ENCODE data around the gene ZNF511.

Gene ZNF511

DNA sequence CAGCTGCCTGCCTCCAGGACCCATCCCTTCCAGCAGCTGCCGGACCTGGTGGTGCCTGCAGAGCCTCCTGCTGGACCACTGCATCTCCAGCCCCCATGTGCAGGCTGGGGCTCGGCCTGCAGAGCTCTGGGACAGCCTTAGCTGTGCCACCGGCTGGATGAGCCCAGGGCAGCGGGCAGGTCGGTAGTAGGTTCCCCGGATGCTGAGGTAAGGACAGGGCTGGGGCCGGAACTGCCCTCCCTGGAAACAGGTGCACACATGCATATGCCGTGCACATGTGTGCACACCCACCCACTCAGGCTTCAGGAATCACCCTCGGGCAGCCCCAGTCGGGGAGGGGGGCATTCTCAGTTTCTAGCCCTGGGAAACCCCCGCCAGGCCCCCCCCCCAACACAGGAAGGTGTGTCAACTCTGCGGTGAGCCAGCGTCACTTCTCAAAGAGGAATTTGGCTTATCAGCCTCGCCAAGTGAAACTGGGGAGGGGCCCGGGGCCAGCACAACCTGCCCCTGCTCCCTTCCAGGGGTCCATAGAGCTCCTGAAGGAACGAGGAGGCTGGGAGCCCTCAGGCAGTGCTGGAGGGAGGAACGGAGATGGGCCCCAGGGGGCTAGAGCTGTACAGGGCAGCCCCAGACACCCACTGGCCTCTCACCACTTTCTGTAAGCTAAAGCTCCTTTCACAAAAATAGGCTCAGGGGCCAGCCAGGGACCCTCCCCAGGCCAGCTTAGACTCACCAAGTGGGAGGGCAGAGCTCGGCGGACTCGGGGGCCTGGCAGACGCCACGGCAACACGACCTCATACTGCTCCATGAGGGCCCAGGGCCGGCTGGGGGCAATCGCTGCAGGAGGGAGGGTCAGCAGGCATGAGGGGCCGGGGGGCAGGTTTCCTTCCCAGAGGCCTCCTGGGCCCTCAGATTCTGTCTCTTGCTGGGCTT lies 33.7 kb upstream of the ZNF511 start:
- TF ChIP-seq, protein P1, sequence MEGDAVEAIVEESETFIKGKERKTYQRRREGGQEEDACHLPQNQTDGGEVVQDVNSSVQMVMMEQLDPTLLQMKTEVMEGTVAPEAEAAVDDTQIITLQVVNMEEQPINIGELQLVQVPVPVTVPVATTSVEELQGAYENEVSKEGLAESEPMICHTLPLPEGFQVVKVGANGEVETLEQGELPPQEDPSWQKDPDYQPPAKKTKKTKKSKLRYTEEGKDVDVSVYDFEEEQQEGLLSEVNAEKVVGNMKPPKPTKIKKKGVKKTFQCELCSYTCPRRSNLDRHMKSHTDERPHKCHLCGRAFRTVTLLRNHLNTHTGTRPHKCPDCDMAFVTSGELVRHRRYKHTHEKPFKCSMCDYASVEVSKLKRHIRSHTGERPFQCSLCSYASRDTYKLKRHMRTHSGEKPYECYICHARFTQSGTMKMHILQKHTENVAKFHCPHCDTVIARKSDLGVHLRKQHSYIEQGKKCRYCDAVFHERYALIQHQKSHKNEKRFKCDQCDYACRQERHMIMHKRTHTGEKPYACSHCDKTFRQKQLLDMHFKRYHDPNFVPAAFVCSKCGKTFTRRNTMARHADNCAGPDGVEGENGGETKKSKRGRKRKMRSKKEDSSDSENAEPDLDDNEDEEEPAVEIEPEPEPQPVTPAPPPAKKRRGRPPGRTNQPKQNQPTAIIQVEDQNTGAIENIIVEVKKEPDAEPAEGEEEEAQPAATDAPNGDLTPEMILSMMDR (IDR thresholded peaks at IDR 0.05; ENCODE audit: low read depth, low read length): peak; percentile 24
- DNase-seq (ENCODE audit: low read depth, low spot score): no peak

GRCh38 chr10:133275684-133276092 lies 33.0 kb upstream of the ZNF511 start:
- TF ChIP-seq, protein P1 (IDR thresholded peaks at IDR 0.05; ENCODE audit: low read depth, low read length): no peak
- no peak for DNase-seq (ENCODE audit: low read depth, low spot score)
- in situ Hi-C loops (cut with HindIII; ENCODE audit: low sequenced_read_pairs): no loop called here
- H3K4me3 ChIP-seq (ENCODE audit: low read depth, low read length): no peak overlapping the region

More for the DNA sequence above, 33.7 kb upstream of the ZNF511 start:
- in situ Hi-C loops (cut with HindIII; ENCODE audit: low sequenced_read_pairs): no loop called here
- no peak overlapping the region for H3K4me3 ChIP-seq (ENCODE audit: low read depth, low read length)

DNA sequence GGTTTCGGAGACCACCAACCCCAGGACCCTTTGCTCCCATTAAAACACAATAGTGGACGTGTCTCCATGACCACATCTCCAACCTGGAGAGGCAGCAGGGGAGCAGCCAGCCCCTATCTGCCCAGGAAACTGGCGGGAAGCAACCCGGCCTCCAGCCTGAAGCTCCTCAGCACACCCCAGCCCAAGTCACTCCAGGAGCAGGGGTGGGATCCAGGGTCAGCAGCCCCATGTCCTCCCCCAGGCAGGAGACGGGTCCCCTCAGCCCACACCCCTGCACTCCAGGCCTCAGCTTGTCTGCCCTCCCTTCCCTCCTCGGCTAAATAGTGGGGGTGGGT lies 32.6 kb upstream of the ZNF511 start:
- H3K4me3 ChIP-seq (ENCODE audit: low read depth, low read length): no peak overlapping the region
- no peak for DNase-seq (ENCODE audit: low read depth, low spot score)
- TF ChIP-seq, protein P1 (IDR thresholded peaks at IDR 0.05; ENCODE audit: low read depth, low read length): no peak
- in situ Hi-C loops (cut with HindIII; ENCODE audit: low sequenced_read_pairs): no loop called here

GRCh38 chr10:133276435-133277201 lies 32.1 kb upstream of the ZNF511 start, which contains the start of gene ADAM8:
ADAM8 (minus strand) TSS chr10:133276868; CDS start chr10:133276817, 51 bp downstream.
- no peak for DNase-seq (ENCODE audit: low read depth, low spot score)
- TF ChIP-seq, protein P1 (IDR thresholded peaks at IDR 0.05; ENCODE audit: low read depth, low read length): no peak
- no peak within 1 kb of the TSS for H3K4me3 ChIP-seq (ENCODE audit: low read depth, low read length)
- in situ Hi-C loops (cut with HindIII; ENCODE audit: low sequenced_read_pairs): no loop called here

DNA sequence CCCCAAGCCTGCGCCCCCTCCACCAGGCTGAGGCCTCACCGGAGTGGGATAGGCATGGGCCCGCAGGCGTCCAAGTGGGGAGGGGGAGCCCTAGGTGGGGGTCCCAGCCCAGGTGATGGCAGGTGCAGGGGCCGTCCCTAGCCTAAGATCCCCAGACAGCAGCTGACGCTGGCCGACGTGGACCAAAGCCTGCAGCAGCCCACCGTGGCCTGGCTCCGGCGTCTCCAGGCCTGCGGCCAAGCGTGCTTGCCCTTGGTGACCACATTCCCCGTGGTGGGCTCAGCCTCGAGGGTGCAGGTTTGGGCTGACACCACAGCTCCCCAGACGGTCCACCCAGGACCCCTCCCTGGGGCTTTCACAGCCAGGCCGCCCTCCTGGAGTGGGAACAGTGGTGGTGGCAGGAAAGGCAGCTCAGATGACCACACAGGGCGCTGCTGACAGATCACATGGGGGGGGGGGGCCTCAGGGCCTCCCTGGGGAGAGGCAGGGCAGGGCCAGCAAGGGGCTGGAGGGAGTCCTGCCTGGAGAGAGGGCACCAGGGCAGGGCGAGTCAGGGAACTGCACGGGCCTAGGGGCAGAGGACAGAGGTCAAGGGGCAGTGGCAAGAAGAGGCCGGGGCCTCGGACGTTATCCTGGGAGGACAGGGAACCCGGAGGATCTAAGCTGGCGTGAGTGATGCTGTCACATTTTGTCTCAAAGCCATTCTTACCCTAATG lies 31.3 kb upstream of the ZNF511 start:
- in situ Hi-C loops (cut with HindIII; ENCODE audit: low sequenced_read_pairs): no loop called here
- TF ChIP-seq, protein P1 (IDR thresholded peaks at IDR 0.05; ENCODE audit: low read depth, low read length): no peak
- no peak for DNase-seq (ENCODE audit: low read depth, low spot score)

DNA sequence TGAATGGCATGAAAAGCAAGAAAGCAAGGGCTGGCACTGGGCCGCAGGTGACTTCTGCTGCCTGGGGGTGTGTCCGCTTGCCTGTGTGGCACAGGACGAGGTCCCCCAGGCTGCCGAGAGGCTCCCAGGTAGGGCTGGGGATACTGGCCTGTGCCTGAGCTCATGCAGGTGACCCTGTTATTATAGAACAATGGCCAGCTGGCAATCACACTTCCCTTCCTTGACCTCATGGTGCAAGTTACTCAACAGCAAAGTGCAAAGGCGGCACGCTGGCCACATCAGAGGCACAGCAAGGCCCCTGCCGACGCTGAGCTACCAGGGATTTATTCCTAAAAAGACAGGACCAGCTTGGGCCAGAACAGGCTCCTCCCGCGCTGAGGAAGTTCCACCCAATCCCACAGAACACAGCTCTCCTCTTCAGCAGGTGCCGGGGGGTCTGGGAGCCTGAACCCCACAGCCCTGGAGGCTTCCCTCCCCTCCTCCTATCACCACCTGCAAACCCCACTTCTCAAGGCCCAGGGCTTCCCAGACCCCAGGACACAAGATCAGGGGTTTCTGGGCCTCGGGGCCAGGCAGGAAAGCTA lies 30.6 kb upstream of the ZNF511 start:
- no peak for DNase-seq (ENCODE audit: low read depth, low spot score)
- TF ChIP-seq, protein P1 (IDR thresholded peaks at IDR 0.05; ENCODE audit: low read depth, low read length): no peak
- H3K4me3 ChIP-seq (ENCODE audit: low read depth, low read length): no peak overlapping the region
- in situ Hi-C loops (cut with HindIII; ENCODE audit: low sequenced_read_pairs): no loop called here

More for the DNA sequence above, 31.3 kb upstream of the ZNF511 start:
- H3K4me3 ChIP-seq (ENCODE audit: low read depth, low read length): no peak overlapping the region
